Keratinocyte (primary cell): ENCODE results near the gene MALT1. TPM values are rescaled to one million over a fixed set of nuclear protein-coding genes. Genes with fewer than 3 reads are reported as not detected.

Experiments used
- DNase-seq: peaks from one replicate; pipeline ENCODE4 v3.0.0-alpha.2; 2011; ENCODE audit warnings: low read depth, missing footprints, low spot score
- FAIRE-seq: peaks from 2 replicates; lab custom pipeline; 2011; peaks lifted over from hg19 to GRCh38; lab: Jason Lieb, UNC
- H2AFZ ChIP-seq: 2 replicates; pipeline ENCODE4 v1.6.0; 2012; ENCODE audit warnings: low read length, control low read depth, inconsistent platforms; ENCODE audit not compliant: control insufficient read depth
- H3K27ac ChIP-seq: 2 replicates; pipeline ENCODE4 v1.5.1; 2011; ENCODE audit warnings: low read length; ENCODE audit not compliant: control insufficient read depth, insufficient read depth
- H3K27me3 ChIP-seq: 3 replicates; pipeline ENCODE4 v1.6.0; 2011; ENCODE audit warnings: low read length; ENCODE audit not compliant: control insufficient read depth, insufficient read depth; ENCODE audit errors: extremely low read depth
- H3K36me3 ChIP-seq, 2 experiments: 2 replicates in 1 of 2; 3 replicates in 1 of 2; pipeline ENCODE4 v1.5.1; 2011; ENCODE audit warnings: low read length in 2 of 2, mild to moderate bottlenecking in 1 of 2; ENCODE audit not compliant: control insufficient read depth in 2 of 2, insufficient read depth in 2 of 2; ENCODE audit errors: extremely low read depth in 1 of 2
- H3K4me1 ChIP-seq: 3 replicates; pipeline ENCODE4 v1.5.1; 2011; ENCODE audit warnings: low read length; ENCODE audit not compliant: control insufficient read depth, insufficient read depth; ENCODE audit errors: extremely low read depth
- H3K4me2 ChIP-seq: 3 replicates; pipeline ENCODE4 v1.6.0; 2011; ENCODE audit warnings: low read depth, low read length; ENCODE audit not compliant: control insufficient read depth, insufficient read depth; ENCODE audit errors: extremely low read depth
- H3K4me3 ChIP-seq, 3 experiments: fragments of 200-600 bp in 1 of 3; sonication (generic) in 1 of 3; 2 replicates in 2 of 3; 3 replicates in 1 of 3; pipeline ENCODE4 v1.5.1; 2011 to 2016; ENCODE audit warnings: low read length in 3 of 3, mild to moderate bottlenecking in 3 of 3, control low read depth in 2 of 3, inconsistent platforms in 1 of 3, low read depth in 1 of 3, mixed read lengths in 1 of 3, mixed run types in 1 of 3, moderate library complexity in 1 of 3; ENCODE audit not compliant: control insufficient read depth in 2 of 3, insufficient read depth in 2 of 3; ENCODE audit errors: extremely low read depth in 1 of 3
- H3K79me2 ChIP-seq: 2 replicates; pipeline ENCODE4 v1.6.0; 2012; ENCODE audit warnings: low read length; ENCODE audit not compliant: control insufficient read depth, insufficient read depth
- H3K9ac ChIP-seq: 3 replicates; pipeline ENCODE4 v1.6.0; 2011; ENCODE audit warnings: low read length; ENCODE audit not compliant: control insufficient read depth, insufficient read depth; ENCODE audit errors: extremely low read depth
- H3K9me1 ChIP-seq: 3 replicates; pipeline ENCODE4 v1.6.0; 2011; ENCODE audit warnings: low read length; ENCODE audit not compliant: control insufficient read depth, insufficient read depth; ENCODE audit errors: extremely low read depth
- H3K9me3 ChIP-seq: 2 replicates; pipeline ENCODE4 v1.5.1; 2012; ENCODE audit warnings: low read depth, low read length; ENCODE audit not compliant: control insufficient read depth
- H4K20me1 ChIP-seq: 3 replicates; pipeline ENCODE4 v1.6.0; 2011; ENCODE audit warnings: low read length; ENCODE audit not compliant: control insufficient read depth, insufficient read depth; ENCODE audit errors: extremely low read depth
- EZH2 ChIP-seq: IDR thresholded peaks from one replicate; pipeline ENCODE4 v1.6.1; 2012; ENCODE audit warnings: inconsistent platforms, mild to moderate bottlenecking, low read length, moderate library complexity
- dilution Hi-C: fragments of 300-500 bp; cut with MboI; formaldehyde crosslinking; loops from one replicate; pipeline ENCODE4 v1.7.0; 2020; ENCODE audit warnings: low sequenced_read_pairs; ENCODE audit not compliant: extremely low pct_ligation_motif_present
- polyA plus RNA-seq, 5 experiments: library from polyadenylated mRNA; depleted of rRNA in 3 of 5; stranded (reverse) in 3 of 5; stranded (forward) in 1 of 5; unstranded in 1 of 5; fragments of >200 nt; gene quantifications; 1 replicate in 1 of 5; 2 replicates in 3 of 5; 3 replicates in 1 of 5; pipeline versions ENCODE4 v1.2.1 to v1.2.3, GENCODE V29; 2011 to 2012; ENCODE audit warnings: missing spikeins in 2 of 5, low read depth in 1 of 5, low replicate concordance in 1 of 5
- TF ChIP-seq, protein P1 (sequence below), 3 experiments: IDR thresholded peaks in 1 of 3; conservative IDR thresholded peaks in 1 of 3; optimal IDR thresholded peaks in 1 of 3; 2 replicates in 2 of 3; 3 replicates in 1 of 3; pipeline versions ENCODE3 to v1.5.1; 2011; ENCODE audit warnings: low read length in 3 of 3, mild to moderate bottlenecking in 3 of 3, moderate library complexity in 2 of 3, control low read depth in 1 of 3, inconsistent platforms in 1 of 3; ENCODE audit not compliant: insufficient read depth in 2 of 3; ENCODE audit errors: extremely low read depth in 1 of 3

MALT1 gene
- polyA plus RNA-seq, 1 donor (not counting 4 experiments of a cell fraction or from before 2014, with no cell fraction given): 52.1 TPM

DNA sequence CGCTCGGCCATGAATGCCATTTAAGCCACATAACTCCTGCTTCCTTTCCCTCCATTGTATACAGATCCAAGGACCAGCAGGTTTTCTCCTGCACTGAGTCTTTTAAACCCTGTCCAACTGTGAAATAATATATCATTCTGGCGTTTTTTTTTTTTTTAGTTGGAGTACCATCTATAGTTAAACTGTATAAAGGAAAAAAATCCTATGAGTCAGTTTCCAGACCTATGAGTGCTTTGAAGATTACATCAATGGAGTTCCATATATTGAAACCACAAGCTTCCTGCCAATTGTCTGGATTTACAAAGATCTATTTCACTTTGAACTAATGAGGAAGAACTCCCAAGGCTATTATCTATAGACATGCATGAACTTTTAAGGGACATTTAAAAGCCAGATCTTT is 2.4 kb upstream of the MALT1 start:
- TF ChIP-seq, protein P1, sequence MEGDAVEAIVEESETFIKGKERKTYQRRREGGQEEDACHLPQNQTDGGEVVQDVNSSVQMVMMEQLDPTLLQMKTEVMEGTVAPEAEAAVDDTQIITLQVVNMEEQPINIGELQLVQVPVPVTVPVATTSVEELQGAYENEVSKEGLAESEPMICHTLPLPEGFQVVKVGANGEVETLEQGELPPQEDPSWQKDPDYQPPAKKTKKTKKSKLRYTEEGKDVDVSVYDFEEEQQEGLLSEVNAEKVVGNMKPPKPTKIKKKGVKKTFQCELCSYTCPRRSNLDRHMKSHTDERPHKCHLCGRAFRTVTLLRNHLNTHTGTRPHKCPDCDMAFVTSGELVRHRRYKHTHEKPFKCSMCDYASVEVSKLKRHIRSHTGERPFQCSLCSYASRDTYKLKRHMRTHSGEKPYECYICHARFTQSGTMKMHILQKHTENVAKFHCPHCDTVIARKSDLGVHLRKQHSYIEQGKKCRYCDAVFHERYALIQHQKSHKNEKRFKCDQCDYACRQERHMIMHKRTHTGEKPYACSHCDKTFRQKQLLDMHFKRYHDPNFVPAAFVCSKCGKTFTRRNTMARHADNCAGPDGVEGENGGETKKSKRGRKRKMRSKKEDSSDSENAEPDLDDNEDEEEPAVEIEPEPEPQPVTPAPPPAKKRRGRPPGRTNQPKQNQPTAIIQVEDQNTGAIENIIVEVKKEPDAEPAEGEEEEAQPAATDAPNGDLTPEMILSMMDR (optimal IDR thresholded peaks at IDR 0.05 in 1 of 3, IDR thresholded peaks at IDR 0.05 in 1 of 3, conservative IDR thresholded peaks at IDR 0.05 in 1 of 3; ENCODE audit: extremely low read depth in 1 of 3, insufficient read depth in 2 of 3, low read length in 3 of 3): no peak
- no peak for TF ChIP-seq EZH2
- Histone ChIP-seq H3K9me1 (no peaks in the 10 kb centered on the region), H3K9me3 (no peaks in the 10 kb centered on the region), H3K36me3 (peaks cover under 1 to 4% of the 10 kb centered on the region in 2 experiments), H3K4me1 (peaks cover 50% of the 10 kb centered on the region), H3K9ac (peak overlapping the region; percentile 69), H3K27me3 (no peaks in the 10 kb centered on the region), H4K20me1 (no peaks in the 10 kb centered on the region), H3K79me2 (peaks cover 22% of the 10 kb centered on the region), H3K4me3 (peak overlapping the region in 2 of 3 experiments; percentile 63 to 78), H3K27ac (peak overlapping the region; percentile 93), H3K4me2 (peak overlapping the region; percentile 94), H2AFZ (no peak overlapping the region)
- DNase-seq (no peak), FAIRE-seq (no peak)
- dilution Hi-C loops: no loop called here

- peak overlapping the region; percentile 91 for H3K9ac ChIP-seq
- peak; percentile 98 for FAIRE-seq
These were observed 1.4 kb upstream of the MALT1 start for GRCh38 chr18:58669731-58670378.

More at GRCh38 chr18:58669731-58670378, 1.4 kb upstream of the MALT1 start:
- dilution Hi-C loops: no loop called here
- Histone ChIP-seq H3K9me3 (no peaks in the 10 kb centered on the region), H2AFZ (no peak overlapping the region), H3K27ac (peak overlapping the region; percentile 93), H3K4me2 (peak overlapping the region; percentile 94), H3K9me1 (no peaks in the 10 kb centered on the region), H3K4me1 (peaks cover 58% of the 10 kb centered on the region), H3K36me3 (peaks cover 3 to 13% of the 10 kb centered on the region in 2 experiments), H3K79me2 (peaks cover 31% of the 10 kb centered on the region), H3K4me3 (peak overlapping the region; percentile 68 to 81 (median 78)), H4K20me1 (no peaks in the 10 kb centered on the region), H3K27me3 (no peaks in the 10 kb centered on the region)
- TF ChIP-seq EZH2: no peak
- TF ChIP-seq, protein P1 (optimal IDR thresholded peaks at IDR 0.05 in 1 of 3, IDR thresholded peaks at IDR 0.05 in 1 of 3, conservative IDR thresholded peaks at IDR 0.05 in 1 of 3; ENCODE audit: extremely low read depth in 1 of 3, insufficient read depth in 2 of 3, low read length in 3 of 3): no peak
- DNase-seq: peak; percentile 66
